NAMALWA (cell line): ENCODE data around the gene BTF3L4.
"Not testable (repeated sequence)": the region's sequence is repeated elsewhere in the genome, so short reads cannot be mapped to it uniquely, and the experiment has no call there.

Source experiments
- DNase-seq: peaks from one replicate; pipeline ENCODE4 v3.0.0-alpha.2; 2015; ENCODE audit warnings: low spot score

Gene BTF3L4

GRCh38 chr1:52055066-52055865, 829 bp upstream of the BTF3L4 start, which contains the start of gene TXNDC12:
Gene TXNDC12 (minus strand): TSS chr1:52055191. CDS start chr1:52055096, 95 bp downstream.
- DNase-seq: peak; percentile 80

GRCh38 chr1:52055866-52056162, 281 bp upstream of the BTF3L4 start:
- no peak for DNase-seq

GRCh38 chr1:52056937-52057231, 789 bp downstream of the BTF3L4 start:
- no peak for DNase-seq

- peak; percentile 28 for DNase-seq
Measured at GRCh38 chr1:52057255-52057654, 1.2 kb downstream of the BTF3L4 start.

- no peak for DNase-seq
Measured at GRCh38 chr1:52057876-52058415, 1.9 kb downstream of the BTF3L4 start.

GRCh38 chr1:52059321-52059720, 3.2 kb downstream of the BTF3L4 start:
- no peak for DNase-seq

- no peak for DNase-seq
Measured at GRCh38 chr1:52059888-52060287, 3.8 kb downstream of the BTF3L4 start.

- no peak for DNase-seq
Measured at GRCh38 chr1:52060822-52061221, 4.7 kb downstream of the BTF3L4 start.

GRCh38 chr1:52063192-52063591, 7.1 kb downstream of the BTF3L4 start:
- DNase-seq: no peak

GRCh38 chr1:52070704-52071103, 14.6 kb downstream of the BTF3L4 start:
- no peak for DNase-seq

- no peak for DNase-seq
Measured at GRCh38 chr1:52072291-52072690, 16.2 kb downstream of the BTF3L4 start.

GRCh38 chr1:52077277-52077676, 21.2 kb downstream of the BTF3L4 start:
- not testable (repeated sequence) for DNase-seq

- no peak for DNase-seq
Measured at GRCh38 chr1:52080014-52080415, 23.9 kb downstream of the BTF3L4 start.

GRCh38 chr1:52087892-52088291, 31.8 kb downstream of the BTF3L4 start:
- DNase-seq: not testable (repeated sequence)

GRCh38 chr1:52094300-52094699, 38.2 kb downstream of the BTF3L4 start:
- not testable (repeated sequence) for DNase-seq

GRCh38 chr1:52096216-52096615, 40.1 kb downstream of the BTF3L4 start:
- DNase-seq: no peak

GRCh38 chr1:52098139-52098871, 42.2 kb downstream of the BTF3L4 start:
- DNase-seq: peak; percentile 30

GRCh38 chr1:52102336-52103013, 46.4 kb downstream of the BTF3L4 start:
- DNase-seq: no peak

- DNase-seq: no peak
Measured at GRCh38 chr1:52111492-52111891, 55.4 kb downstream of the BTF3L4 start.

GRCh38 chr1:52112489-52112888, 56.4 kb downstream of the BTF3L4 start:
- no peak for DNase-seq

GRCh38 chr1:52119301-52120079, 63.4 kb downstream of the BTF3L4 start:
- DNase-seq: no peak

- no peak for DNase-seq
Measured at GRCh38 chr1:52122384-52122783, 66.3 kb downstream of the BTF3L4 start.
